H1 (cell line): ENCODE data around the gene FANCM. TPM values are rescaled to one million over a fixed set of nuclear protein-coding genes. Genes with fewer than 3 reads are reported as not detected.
"Not testable (repeated sequence)": the region's sequence is repeated elsewhere in the genome, so short reads cannot be mapped to it uniquely, and the experiment has no call there.

Experiments
- CTCF ChIA-PET: fragments of 300-600 bp; sonication (Branson Sonifier 250); formaldehyde crosslinking; loops from one replicate; lab custom pipeline; 2021; ENCODE audit not compliant: partially characterized antibody; lab: Charles Lee
- POLR2A ChIA-PET: fragments of 300-600 bp; sonication (Branson Sonifier 250); formaldehyde crosslinking; loops from one replicate; lab custom pipeline; 2021; ENCODE audit warnings: inconsistent platforms; ENCODE audit not compliant: partially characterized antibody; lab: Charles Lee
- DNase-seq, 2 experiments: peaks; one replicate each; pipeline versions ENCODE4 v3.0.0 to v3.0.0-alpha.2; 2010 to 2022; ENCODE audit warnings: low spot score in 2 of 2, low read depth in 1 of 2, mixed read lengths in 1 of 2
- FAIRE-seq: peaks from 2 replicates; lab custom pipeline; 2011; peaks lifted over from hg19 to GRCh38; lab: Jason Lieb, UNC
- H2AFZ ChIP-seq: 2 replicates; pipeline ENCODE4 v1.8.1; 2012; ENCODE audit warnings: low read length, inconsistent platforms
- H2AK5ac ChIP-seq: 2 replicates; pipeline ENCODE4 v1.6.1; 2013; ENCODE audit warnings: low read depth, low read length
- H2BK120ac ChIP-seq: replicated peaks from 2 replicates; pipeline ENCODE3; 2013; ENCODE audit warnings: low read depth, low read length, inconsistent platforms
- H2BK12ac ChIP-seq: 2 replicates; pipeline ENCODE4 v1.6.1; 2013; ENCODE audit warnings: low read depth, low read length
- H2BK15ac ChIP-seq: 2 replicates; pipeline ENCODE4 v1.6.1; 2013; ENCODE audit warnings: low read length
- H2BK20ac ChIP-seq: 2 replicates; pipeline ENCODE4 v1.6.1; 2013; ENCODE audit warnings: low read length
- H2BK5ac ChIP-seq: 2 replicates; pipeline ENCODE4 v1.6.1; 2013; ENCODE audit warnings: low read depth, low read length
- H3K14ac ChIP-seq: 2 replicates; pipeline ENCODE4 v1.6.1; 2013; ENCODE audit warnings: inconsistent platforms; ENCODE audit not compliant: insufficient read length
- H3K18ac ChIP-seq: 2 replicates; pipeline ENCODE4 v1.6.1; 2013; ENCODE audit warnings: low read length; ENCODE audit errors: extremely low read depth
- H3K23ac ChIP-seq: 2 replicates; pipeline ENCODE4 v1.6.1; 2013; ENCODE audit warnings: inconsistent platforms; ENCODE audit not compliant: insufficient read length
- H3K23me2 ChIP-seq: 2 replicates; pipeline ENCODE4 v1.6.1; 2013; ENCODE audit warnings: low read depth, low read length
- H3K27ac ChIP-seq: 2 replicates; pipeline ENCODE4 v1.6.1; 2011; ENCODE audit warnings: low read depth, low read length, inconsistent platforms
- H3K27me3 ChIP-seq, 4 experiments: replicated peaks in 1 of 4; 1 replicate in 1 of 4; 2 replicates in 3 of 4; pipeline versions ENCODE4 v1.6.1 to v1.8.1; 2011 to 2013; ENCODE audit warnings: low read length in 3 of 4, mild to moderate bottlenecking in 3 of 4, inconsistent platforms in 2 of 4, mixed read lengths in 2 of 4, moderate library complexity in 1 of 4; ENCODE audit not compliant: control insufficient read depth in 3 of 4, insufficient read depth in 3 of 4; ENCODE audit errors: extremely low read depth in 1 of 4
- H3K36me3 ChIP-seq, 4 experiments: 2 replicates each; pipeline versions ENCODE4 v1.6.1 to v1.8.1; 2011 to 2013; ENCODE audit warnings: mild to moderate bottlenecking in 4 of 4, low read length in 3 of 4, moderate library complexity in 2 of 4, control low read depth in 1 of 4, inconsistent platforms in 1 of 4; ENCODE audit not compliant: insufficient read depth in 4 of 4, control insufficient read depth in 2 of 4
- H3K4ac ChIP-seq: replicated peaks from 2 replicates; pipeline ENCODE3; 2013; ENCODE audit warnings: low read length, low read depth, mixed read lengths, inconsistent platforms; ENCODE audit not compliant: insufficient read length
- H3K4me1 ChIP-seq, 4 experiments: replicated peaks in 1 of 4; 1 replicate in 1 of 4; 2 replicates in 3 of 4; pipeline versions ENCODE4 v1.6.1 to v1.8.1; 2011 to 2013; ENCODE audit warnings: low read length in 3 of 4, inconsistent platforms in 2 of 4, mixed read lengths in 1 of 4; ENCODE audit not compliant: insufficient read depth in 4 of 4, control insufficient read depth in 3 of 4
- H3K4me2 ChIP-seq, 2 experiments: 2 replicates each; pipeline versions ENCODE4 v1.6.1 to v1.8.1; 2011 to 2013; ENCODE audit warnings: low read depth in 2 of 2, low read length in 2 of 2, control low read depth in 1 of 2, inconsistent platforms in 1 of 2, mild to moderate bottlenecking in 1 of 2; ENCODE audit not compliant: insufficient read depth in 1 of 2
- H3K4me3 ChIP-seq, 4 experiments: fragments of 200-600, 300-600 bp in 1 of 4; sonication (generic), shearing (Covaris generic), sonication (Bioruptor Twin) in 1 of 4; 2 replicates each; pipeline versions ENCODE4 v1.5.1 to v1.8.1; 2011 to 2016; ENCODE audit warnings: low read length in 4 of 4, low read depth in 3 of 4, control low read depth in 2 of 4, inconsistent platforms in 2 of 4, mild to moderate bottlenecking in 2 of 4, mixed read lengths in 1 of 4, moderate library complexity in 1 of 4; ENCODE audit not compliant: insufficient read depth in 2 of 4; ENCODE audit errors: extremely low read depth in 1 of 4
- H3K56ac ChIP-seq: replicated peaks from 2 replicates; pipeline ENCODE3; 2013; ENCODE audit warnings: low read depth, mild to moderate bottlenecking, mixed read lengths, low read length, inconsistent platforms; ENCODE audit not compliant: insufficient read length
- H3K79me1 ChIP-seq: 2 replicates; pipeline ENCODE4 v1.6.1; 2013; ENCODE audit warnings: low read depth, low read length, control low read depth
- H3K79me2 ChIP-seq, 2 experiments: 2 replicates each; pipeline versions ENCODE4 v1.6.1 to v1.8.1; 2012 to 2013; ENCODE audit warnings: low read length in 2 of 2, mild to moderate bottlenecking in 2 of 2, inconsistent platforms in 1 of 2; ENCODE audit not compliant: insufficient read depth in 2 of 2, control insufficient read depth in 1 of 2
- H3K9ac ChIP-seq, 4 experiments: replicated peaks in 1 of 4; 1 replicate in 1 of 4; 2 replicates in 3 of 4; pipeline versions ENCODE4 v1.6.1 to v1.8.1; 2011 to 2013; ENCODE audit warnings: low read depth in 3 of 4, low read length in 3 of 4, control low read depth in 2 of 4, mild to moderate bottlenecking in 2 of 4, moderate library complexity in 2 of 4, inconsistent platforms in 1 of 4; ENCODE audit errors: extremely low read depth in 1 of 4
- H3K9me3 ChIP-seq, 2 experiments: 2 replicates each; pipeline versions ENCODE4 v1.6.1 to v1.8.1; 2012 to 2013; ENCODE audit warnings: mild to moderate bottlenecking in 2 of 2, moderate library complexity in 2 of 2, control low read depth in 1 of 2, inconsistent platforms in 1 of 2, low read depth in 1 of 2, low read length in 1 of 2, mixed read lengths in 1 of 2; ENCODE audit not compliant: insufficient read depth in 2 of 2
- H4K20me1 ChIP-seq, 2 experiments: replicated peaks in 1 of 2; 2 replicates each; pipeline versions ENCODE3 to v1.8.1; 2011 to 2013; ENCODE audit warnings: inconsistent platforms in 2 of 2, low read length in 2 of 2, mild to moderate bottlenecking in 1 of 2; ENCODE audit not compliant: insufficient read depth in 2 of 2, control insufficient read depth in 1 of 2
- H4K5ac ChIP-seq: 2 replicates; pipeline ENCODE4 v1.6.1; 2013; ENCODE audit warnings: low read length, low read depth, mixed read lengths, inconsistent platforms; ENCODE audit not compliant: insufficient read length
- H4K8ac ChIP-seq: 2 replicates; pipeline ENCODE4 v1.8.0; 2013; ENCODE audit warnings: mild to moderate bottlenecking, moderate library complexity, low read length, inconsistent platforms; ENCODE audit not compliant: insufficient read depth; ENCODE audit errors: extremely low read depth
- H4K91ac ChIP-seq: replicated peaks from 2 replicates; pipeline ENCODE3; 2013; ENCODE audit warnings: low read length, mixed read lengths, inconsistent platforms; ENCODE audit not compliant: insufficient read length
- WGBS, 2 experiments: shearing (Covaris generic) in 1 of 2; methylation state at CpG; one replicate each; pipeline versions ENCODE4 v1.1.6 to v1.1.7; 2013 to 2015; ENCODE audit warnings: low lambda C conversion rate in 2 of 2, mixed read lengths in 2 of 2, inconsistent platforms in 1 of 2, low coverage in 1 of 2, missing lambda C conversion rate in 1 of 2; ENCODE audit not compliant: insufficient replicate concordance in 2 of 2, insufficient coverage in 1 of 2, insufficient read length in 1 of 2; ENCODE audit errors: extremely low coverage in 1 of 2, missing lambda C conversion rate in 1 of 2; 5-methylcytosine and 5-hydroxymethylcytosine counted together
- polyA plus RNA-seq, 7 experiments: library from polyadenylated mRNA; depleted of rRNA in 3 of 7; stranded (reverse) in 5 of 7; unstranded in 2 of 7; fragments of >200 nt in 5 of 7; fragments of 200-250 nt in 2 of 7; gene quantifications; 1 replicate in 5 of 7; 2 replicates in 1 of 7; 4 replicates in 1 of 7; pipeline versions ENCODE4 v1.2.1 to v1.2.3, GENCODE V29; 2011 to 2013; ENCODE audit warnings: missing spikeins in 2 of 7, mixed read lengths in 2 of 7
- total RNA-seq: library from RNA; stranded (reverse); fragmentation: NEBNext Ultra II Directional; extraction: Animal tissue kit (Norgen Biotek cat#: 25700); gene quantifications from 2 replicates; pipeline ENCODE4 v1.2.1, GENCODE V29; 2021

The FANCM gene
- total and polyA plus RNA-seq, 2 of the 8 experiments (the other 6 are each of a cell fraction or from before 2014, with no cell fraction given): 3.2 to 10.5 TPM

GRCh38 chr14:45213716-45214115, 78.0 kb downstream of the FANCM start:
- H3K79me2 ChIP-seq, H2AFZ ChIP-seq, H4K8ac ChIP-seq, H2BK12ac ChIP-seq, H3K27ac ChIP-seq, H3K56ac ChIP-seq, H4K5ac ChIP-seq, H3K4me3 ChIP-seq, H4K20me1 ChIP-seq, H4K91ac ChIP-seq, H3K23ac ChIP-seq, H3K4me2 ChIP-seq, H3K9me3 ChIP-seq, H2BK5ac ChIP-seq, H3K9ac ChIP-seq, H3K23me2 ChIP-seq, H2BK20ac ChIP-seq, H2BK15ac ChIP-seq, H3K27me3 ChIP-seq, POLR2A ChIA-PET, FAIRE-seq, DNase-seq, H2AK5ac ChIP-seq, H3K4ac ChIP-seq, H2BK120ac ChIP-seq, H3K18ac ChIP-seq, H3K4me1 ChIP-seq, H3K14ac ChIP-seq, H3K79me1 ChIP-seq, CTCF ChIA-PET: not testable (repeated sequence)
- WGBS, 2 experiments: 70% methylated on average over 1 of the region's 1 CpG; no CpG with 5 or more reads in 1 of the 2 experiments
- H3K36me3 ChIP-seq: peaks cover 3 to 69% (median 35%) of the 10 kb centered on the region in 4 experiments; a peak in 5 of 8 replicates

DNA sequence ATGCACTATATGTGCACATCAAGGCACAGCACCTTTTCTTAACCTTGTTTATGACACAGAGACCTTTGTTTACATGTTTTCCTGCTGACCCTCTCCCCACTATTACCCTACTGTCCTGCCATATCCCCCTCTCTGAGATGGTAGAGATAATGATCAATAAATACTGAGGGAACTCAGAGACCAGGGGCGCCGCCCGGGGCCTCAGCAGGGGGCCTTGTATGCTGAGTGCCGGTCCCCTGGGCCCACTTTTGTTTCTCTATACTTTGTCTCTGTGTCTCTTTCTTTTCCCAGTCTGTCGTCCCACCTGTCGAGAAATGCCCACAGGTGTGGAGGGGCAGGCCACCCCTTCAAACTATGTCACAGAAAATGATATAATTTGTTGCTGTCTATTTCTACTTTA, 78.6 kb downstream of the FANCM start:
- H3K56ac ChIP-seq, H4K8ac ChIP-seq, H4K91ac ChIP-seq, H3K4me1 ChIP-seq, H3K4me3 ChIP-seq, DNase-seq, H2BK5ac ChIP-seq, POLR2A ChIA-PET, H2BK120ac ChIP-seq, H3K4me2 ChIP-seq, H2AK5ac ChIP-seq, H2AFZ ChIP-seq, H3K79me1 ChIP-seq, H3K23me2 ChIP-seq, H3K79me2 ChIP-seq, H2BK12ac ChIP-seq, H3K4ac ChIP-seq, H3K18ac ChIP-seq, H4K5ac ChIP-seq, H3K23ac ChIP-seq, H3K9ac ChIP-seq, H4K20me1 ChIP-seq, H2BK20ac ChIP-seq, H3K27ac ChIP-seq, CTCF ChIA-PET, H3K27me3 ChIP-seq, H3K14ac ChIP-seq, H2BK15ac ChIP-seq, FAIRE-seq, H3K9me3 ChIP-seq: not testable (repeated sequence)
- H3K36me3 ChIP-seq: peaks cover 3 to 63% (median 34%) of the 10 kb centered on the region in 4 experiments; a peak in 5 of 8 replicates
- 88% methylated on average over 6 of the region's 6 CpGs; no CpG with 5 or more reads in 1 of the 2 experiments for WGBS, 2 experiments
